ENCODE data around the gene THADA. TPM values are rescaled to one million over a fixed set of nuclear protein-coding genes. Genes with fewer than 3 reads are reported as not detected.
"Not testable (repeated sequence)": the region's sequence is repeated elsewhere in the genome, so short reads cannot be mapped to it uniquely, and the experiment has no call there.

THADA gene
- total RNA-seq, 2 donors from 2014 or later: 36.3 to 36.9 TPM

- ATAC-seq (replicated peaks): no peak
- Mint-ChIP-seq H3K9me3 (no peaks in the 10 kb centered on the region), H3K4me1 (peaks cover 15% of the 10 kb centered on the region), H3K36me3 (ENCODE audit: low read depth) (peaks cover 96% of the 10 kb centered on the region), H3K27ac (peak overlapping the region; percentile 41), H3K27me3 (no peaks in the 10 kb centered on the region), H3K4me3 (no peak overlapping the region)
Observed at GRCh38 chr2:43572244-43572643, 23.6 kb downstream of the THADA start.

DNA sequence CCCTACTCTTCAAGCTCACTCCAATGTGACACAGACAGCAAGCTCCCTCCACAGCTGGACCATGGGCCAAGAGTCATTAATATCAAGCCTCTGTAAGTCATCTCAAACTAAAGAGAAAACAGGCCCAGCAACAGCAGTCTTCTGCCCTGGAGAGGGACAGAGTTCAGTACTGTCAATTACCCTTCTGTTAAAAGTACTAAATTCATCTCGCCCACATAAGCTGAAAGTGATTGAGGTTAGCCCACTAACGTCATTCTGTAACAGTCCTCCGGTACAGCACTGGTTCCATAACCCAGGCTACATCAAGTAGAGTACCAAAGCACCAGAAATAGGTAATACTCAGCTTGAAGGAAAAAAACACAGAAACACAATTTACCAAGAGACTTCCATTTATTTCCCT, 25.9 kb downstream of the THADA start:
- H3K4me1 Mint-ChIP-seq: peaks cover 22% of the 10 kb centered on the region
- no peaks in the 10 kb centered on the region for H3K9me3 Mint-ChIP-seq
- H3K27me3 Mint-ChIP-seq: no peaks in the 10 kb centered on the region
- peak overlapping the region; percentile 72 for H3K4me3 Mint-ChIP-seq
- H3K36me3 Mint-ChIP-seq (ENCODE audit: low read depth): peaks cover 94% of the 10 kb centered on the region
- peak; percentile 92 for ATAC-seq (replicated peaks)
- peak overlapping the region; percentile 86 for H3K27ac Mint-ChIP-seq

DNA sequence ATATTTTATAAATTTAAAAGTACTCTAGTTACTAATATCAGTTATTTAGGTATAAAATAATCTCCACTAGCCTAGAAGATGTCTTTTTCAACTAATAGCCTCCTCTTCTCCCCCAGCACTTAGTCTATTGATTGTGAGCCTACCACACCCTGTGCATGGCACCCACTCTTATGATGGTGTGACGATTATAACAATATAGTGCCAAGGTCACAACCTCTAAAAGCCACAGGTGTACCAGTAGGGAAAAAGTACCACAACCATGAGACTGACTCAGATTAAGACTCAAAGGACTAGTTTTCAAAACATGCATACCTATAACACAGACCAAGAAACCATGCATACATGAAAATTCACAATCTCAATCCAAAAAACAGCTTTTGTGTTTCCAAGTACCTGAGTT, 27.6 kb downstream of the THADA start:
- peak; percentile 74 for ATAC-seq (replicated peaks)
- peaks cover 96% of the 10 kb centered on the region for H3K36me3 Mint-ChIP-seq (ENCODE audit: low read depth)
- H3K4me1 Mint-ChIP-seq: peaks cover 27% of the 10 kb centered on the region
- H3K4me3 Mint-ChIP-seq: peak overlapping the region; percentile 53
- peak overlapping the region; percentile 42 for H3K27ac Mint-ChIP-seq
- H3K27me3 Mint-ChIP-seq: no peaks in the 10 kb centered on the region
- no peaks in the 10 kb centered on the region for H3K9me3 Mint-ChIP-seq

DNA sequence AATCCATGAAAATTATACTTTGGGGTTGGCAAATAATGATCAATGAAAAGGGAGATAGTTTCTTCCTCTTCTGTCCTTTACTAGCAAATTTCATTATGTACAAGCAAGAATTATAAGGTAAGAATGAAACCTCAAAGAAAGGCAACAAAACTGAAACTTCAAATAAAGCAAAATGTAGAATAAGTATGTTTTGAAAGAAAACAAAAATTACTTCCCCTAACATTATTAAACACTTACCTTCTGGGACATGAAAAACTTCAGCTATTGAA, 29.4 kb downstream of the THADA start:
- Mint-ChIP-seq H3K27ac (peak overlapping the region; percentile 50), H3K4me3 (peak overlapping the region; percentile 61)

GRCh38 chr2:43563679-43564078, 32.2 kb downstream of the THADA start:
- ATAC-seq (replicated peaks): no peak
- Mint-ChIP-seq H3K27me3 (no peaks in the 10 kb centered on the region), H3K9me3 (no peaks in the 10 kb centered on the region), H3K36me3 (ENCODE audit: low read depth) (peaks cover 85% of the 10 kb centered on the region), H3K4me1 (peaks cover 42% of the 10 kb centered on the region), H3K4me3 (peak overlapping the region; percentile 36), H3K27ac (no peak overlapping the region)

More for the DNA sequence above, 29.4 kb downstream of the THADA start:
- Mint-ChIP-seq H3K4me1 (peaks cover 41% of the 10 kb centered on the region), H3K9me3 (no peaks in the 10 kb centered on the region), H3K27me3 (no peaks in the 10 kb centered on the region), H3K36me3 (ENCODE audit: low read depth) (peaks cover 96% of the 10 kb centered on the region)
- ATAC-seq (replicated peaks): no peak

- peak overlapping the region; percentile 49 for H3K4me3 Mint-ChIP-seq
- peaks cover 88% of the 10 kb centered on the region for H3K36me3 Mint-ChIP-seq (ENCODE audit: low read depth)
Observed at GRCh38 chr2:43560231-43560547, 35.6 kb downstream of the THADA start.

GRCh38 chr2:43559391-43560230, 36.2 kb downstream of the THADA start:
- peaks cover 88% of the 10 kb centered on the region for H3K36me3 Mint-ChIP-seq (ENCODE audit: low read depth)
- H3K4me3 Mint-ChIP-seq: peak overlapping the region; percentile 49
- H3K4me1 Mint-ChIP-seq: peaks cover 30% of the 10 kb centered on the region
- H3K27me3 Mint-ChIP-seq: no peaks in the 10 kb centered on the region
- H3K27ac Mint-ChIP-seq: peak overlapping the region; percentile 86
- H3K9me3 Mint-ChIP-seq: no peaks in the 10 kb centered on the region
- peak; percentile 90 for ATAC-seq (replicated peaks)

More at GRCh38 chr2:43560231-43560547, 35.6 kb downstream of the THADA start:
- Mint-ChIP-seq H3K4me1 (peaks cover 30% of the 10 kb centered on the region), H3K27ac (peak overlapping the region; percentile 86), H3K9me3 (no peaks in the 10 kb centered on the region), H3K27me3 (no peaks in the 10 kb centered on the region)
- ATAC-seq (replicated peaks): no peak

DNA sequence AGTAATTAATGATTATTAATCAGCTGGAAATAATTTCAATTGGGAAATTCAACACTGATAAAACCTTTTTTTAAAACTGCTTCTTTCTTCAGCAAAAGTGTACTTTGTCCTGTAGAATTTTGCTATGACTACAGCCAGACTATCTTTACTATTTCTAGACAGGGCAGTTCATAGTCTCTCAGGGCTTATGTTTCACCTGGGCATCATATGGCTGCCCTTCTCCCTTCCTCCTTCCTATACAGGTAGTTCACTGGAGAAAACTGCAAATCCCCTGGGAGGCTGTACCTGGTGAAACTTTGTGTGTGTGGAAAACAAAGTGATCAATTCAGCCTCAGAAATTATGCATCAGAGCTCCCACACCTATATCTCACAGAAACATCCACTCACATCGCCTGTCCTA, 38.6 kb downstream of the THADA start:
- Mint-ChIP-seq H3K27me3 (no peaks in the 10 kb centered on the region), H3K4me3 (no peak overlapping the region), H3K4me1 (peaks cover 17% of the 10 kb centered on the region), H3K9me3 (no peaks in the 10 kb centered on the region), H3K27ac (no peak overlapping the region), H3K36me3 (ENCODE audit: low read depth) (peaks cover 88% of the 10 kb centered on the region)
- no peak for ATAC-seq (replicated peaks)

DNA sequence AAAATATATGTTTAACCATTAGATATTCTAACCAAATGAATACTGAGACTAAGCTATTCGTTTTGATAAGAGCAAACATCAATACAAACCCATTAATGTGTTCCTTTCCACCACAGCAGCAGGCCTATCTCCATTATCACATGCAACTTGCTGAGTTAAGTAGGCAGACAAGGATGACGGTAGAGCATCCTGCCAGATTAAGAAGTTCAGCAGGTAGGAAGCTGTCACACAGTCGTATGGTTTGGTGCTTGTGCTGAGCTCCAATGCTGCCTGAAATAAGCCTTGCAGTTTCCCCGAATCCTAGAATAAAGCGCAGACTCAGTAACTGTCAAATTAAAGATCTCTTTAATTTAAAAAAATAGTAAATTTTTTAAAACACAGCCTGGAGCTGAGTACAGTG, 39.6 kb downstream of the THADA start:
- no peaks in the 10 kb centered on the region for H3K9me3 Mint-ChIP-seq
- no peak overlapping the region for H3K27ac Mint-ChIP-seq
- no peak for ATAC-seq (replicated peaks)
- peaks cover 88% of the 10 kb centered on the region for H3K36me3 Mint-ChIP-seq (ENCODE audit: low read depth)
- no peak overlapping the region for H3K4me3 Mint-ChIP-seq
- peaks cover 11% of the 10 kb centered on the region for H3K4me1 Mint-ChIP-seq
- H3K27me3 Mint-ChIP-seq: no peaks in the 10 kb centered on the region

- no peaks in the 10 kb centered on the region for H3K4me1 Mint-ChIP-seq
- no peak overlapping the region for H3K27ac Mint-ChIP-seq
- no peaks in the 10 kb centered on the region for H3K9me3 Mint-ChIP-seq
- H3K4me3 Mint-ChIP-seq: no peak overlapping the region
- ATAC-seq (replicated peaks): no peak
- H3K27me3 Mint-ChIP-seq: no peaks in the 10 kb centered on the region
- peaks cover 99% of the 10 kb centered on the region for H3K36me3 Mint-ChIP-seq (ENCODE audit: low read depth)
Observed at GRCh38 chr2:43553341-43553855, 42.4 kb downstream of the THADA start.

GRCh38 chr2:43551990-43552389, 43.8 kb downstream of the THADA start:
- Mint-ChIP-seq H3K9me3 (no peaks in the 10 kb centered on the region), H3K27ac (no peak overlapping the region), H3K4me1 (no peaks in the 10 kb centered on the region), H3K4me3 (no peak overlapping the region), H3K36me3 (ENCODE audit: low read depth) (peaks cover 85% of the 10 kb centered on the region), H3K27me3 (no peaks in the 10 kb centered on the region)
- ATAC-seq (replicated peaks): no peak

DNA sequence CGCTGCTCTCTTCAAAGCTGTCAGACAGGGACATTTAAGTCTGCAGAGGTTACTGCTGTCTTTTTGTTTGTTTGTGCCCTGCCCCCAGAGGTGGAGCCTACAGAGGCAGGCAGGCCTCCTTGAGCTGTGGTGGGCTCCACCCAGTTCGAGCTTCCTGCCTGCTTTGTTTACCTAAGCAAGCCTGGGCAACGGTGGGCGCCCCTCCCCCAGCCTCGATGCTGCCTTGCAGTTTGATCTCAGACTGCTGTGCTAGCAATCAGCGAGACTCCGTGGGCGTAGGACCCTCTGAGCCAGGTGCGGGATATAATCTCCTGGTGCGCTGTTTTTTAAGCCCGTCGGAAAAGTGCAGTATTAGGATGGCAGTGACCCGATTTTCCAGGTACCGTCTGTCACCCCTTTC, 47.5 kb downstream of the THADA start:
- H3K36me3 Mint-ChIP-seq (ENCODE audit: low read depth): peaks cover 49% of the 10 kb centered on the region
- not testable (repeated sequence) for H3K27me3 Mint-ChIP-seq; H3K27ac Mint-ChIP-seq; H3K4me3 Mint-ChIP-seq; H3K4me1 Mint-ChIP-seq; ATAC-seq (replicated peaks); H3K9me3 Mint-ChIP-seq

GRCh38 chr2:43542285-43542933, 53.4 kb downstream of the THADA start:
- Mint-ChIP-seq H3K9me3 (no peaks in the 10 kb centered on the region), H3K27me3 (no peaks in the 10 kb centered on the region), H3K27ac (no peak overlapping the region), H3K36me3 (ENCODE audit: low read depth) (peaks cover 39% of the 10 kb centered on the region), H3K4me3 (no peak overlapping the region), H3K4me1 (peaks cover 11% of the 10 kb centered on the region)
- peak; percentile 52 for ATAC-seq (replicated peaks)

DNA sequence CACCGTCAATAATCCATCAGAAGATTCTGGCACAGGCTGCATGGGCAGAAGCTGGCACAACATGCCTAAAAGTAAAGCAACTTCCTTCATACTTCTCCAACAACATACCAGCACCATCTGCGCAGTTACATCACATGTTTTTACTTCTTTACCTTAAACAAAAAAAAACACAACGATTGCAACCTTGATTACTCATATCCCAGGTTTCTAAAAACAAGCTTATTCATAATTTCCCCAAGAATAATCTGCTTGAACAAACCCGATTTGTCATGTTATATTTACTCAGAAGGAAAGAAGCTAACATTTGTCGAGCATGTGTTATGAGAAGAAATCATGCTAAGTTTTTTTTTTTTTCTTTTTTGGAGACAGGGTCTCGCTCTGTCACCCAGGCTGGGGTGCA, 54.7 kb downstream of the THADA start:
- Mint-ChIP-seq H3K27ac (peak overlapping the region; percentile 36), H3K4me1 (peaks cover 16% of the 10 kb centered on the region), H3K36me3 (ENCODE audit: low read depth) (peaks cover 44% of the 10 kb centered on the region), H3K4me3 (no peak overlapping the region), H3K27me3 (no peaks in the 10 kb centered on the region), H3K9me3 (no peaks in the 10 kb centered on the region)
- peak; percentile 89 for ATAC-seq (replicated peaks)
